GM18867 (cell line): ENCODE results near the gene CYP4F2.
"Not testable (repeated sequence)": the region's sequence is repeated elsewhere in the genome, so short reads cannot be mapped to it uniquely, and the experiment has no call there.

ENCODE experiments used
- ATAC-seq: cut with Tn5 transposase; IDR thresholded peaks from one replicate; pipeline ENCODE4 v1.9.1; 2021; ENCODE audit warnings: mild to moderate bottlenecking, moderate library complexity; ENCODE audit not compliant: unreplicated experiment

The CYP4F2 gene

GRCh38 chr19:15897738-15898276 is at the start of gene CYP4F2:
Gene CYP4F2 (minus strand): TSS chr19:15898074. CDS start chr19:15897611, 463 bp downstream.
- ATAC-seq = no peak

- ATAC-seq = no peak
Measured at GRCh38 chr19:15945301-15945700, 47.4 kb upstream of the CYP4F2 start.

- ATAC-seq = no peak
Measured at GRCh38 chr19:15944401-15944800, 46.5 kb upstream of the CYP4F2 start.

GRCh38 chr19:15937771-15938170 is 39.9 kb upstream of the CYP4F2 start:
- ATAC-seq = no peak

GRCh38 chr19:15936950-15937349 is 39.1 kb upstream of the CYP4F2 start:
- ATAC-seq = no peak

- ATAC-seq = no peak
Measured at GRCh38 chr19:15936173-15936572, 38.3 kb upstream of the CYP4F2 start.

- no peak for ATAC-seq
Measured at GRCh38 chr19:15935167-15935702, 37.4 kb upstream of the CYP4F2 start.

- no peak for ATAC-seq
Measured at GRCh38 chr19:15934332-15935078, 36.6 kb upstream of the CYP4F2 start, which contains the start of gene CYP4F11. Gene CYP4F11 (minus strand): TSS chr19:15934529. CDS start chr19:15934408, 121 bp downstream.

- ATAC-seq = not testable (repeated sequence)
Measured at GRCh38 chr19:15933761-15934331, 36.0 kb upstream of the CYP4F2 start.

- ATAC-seq = no peak
Measured at GRCh38 chr19:15928321-15928720, 30.4 kb upstream of the CYP4F2 start.

GRCh38 chr19:15926484-15926883 is 28.6 kb upstream of the CYP4F2 start:
- ATAC-seq = no peak

- no peak for ATAC-seq
Measured at GRCh38 chr19:15923702-15924101, 25.8 kb upstream of the CYP4F2 start.

GRCh38 chr19:15922021-15922420 is 24.1 kb upstream of the CYP4F2 start:
- no peak for ATAC-seq

GRCh38 chr19:15919243-15919642 is 21.4 kb upstream of the CYP4F2 start:
- ATAC-seq = no peak

- no peak for ATAC-seq
Measured at GRCh38 chr19:15915109-15915508, 17.2 kb upstream of the CYP4F2 start.

- no peak for ATAC-seq
Measured at GRCh38 chr19:15913830-15914229, 16.0 kb upstream of the CYP4F2 start.

- no peak for ATAC-seq
Measured at GRCh38 chr19:15913384-15913783, 15.5 kb upstream of the CYP4F2 start.

- no peak for ATAC-seq
Measured at GRCh38 chr19:15911599-15912235, 13.8 kb upstream of the CYP4F2 start.

GRCh38 chr19:15905026-15905425 is 7.2 kb upstream of the CYP4F2 start:
- ATAC-seq = no peak

- not testable (repeated sequence) for ATAC-seq
Measured at GRCh38 chr19:15902898-15903297, 5.0 kb upstream of the CYP4F2 start.

- no peak for ATAC-seq
Measured at GRCh38 chr19:15902254-15902653, 4.4 kb upstream of the CYP4F2 start.
